Hepatocyte (in vitro differentiated cells): Measurements from ENCODE around the gene ARHGEF10L. TPM values are rescaled to one million over a fixed set of nuclear protein-coding genes. Genes with fewer than 3 reads are reported as not detected.

Source experiments
- DNase-seq: peaks from one replicate; pipeline ENCODE4 v3.0.0-alpha.2; 2016; ENCODE audit warnings: low spot score
- H2AFZ ChIP-seq: fragments of 200-600 bp; sonication (generic); 2 replicates; pipeline ENCODE4 v1.6.0; 2016; ENCODE audit warnings: antibody characterized with exemption, mild to moderate bottlenecking
- H3K27ac ChIP-seq: fragments of 200-600 bp; sonication (generic); 2 replicates; pipeline ENCODE4 v1.5.1; 2016; ENCODE audit warnings: mild to moderate bottlenecking
- H3K27me3 ChIP-seq: fragments of 200-600 bp; sonication (generic); 2 replicates; pipeline ENCODE4 v1.6.1; 2016
- H3K36me3 ChIP-seq: fragments of 200-600 bp; sonication (generic); replicated peaks from 2 replicates; pipeline ENCODE4 v1.5.1; 2016; ENCODE audit warnings: low read depth; ENCODE audit not compliant: insufficient read depth
- H3K4me1 ChIP-seq: fragments of 200-600 bp; sonication (generic); 2 replicates; pipeline ENCODE4 v1.5.1; 2016; ENCODE audit warnings: mild to moderate bottlenecking, moderate library complexity; ENCODE audit not compliant: insufficient read depth
- H3K4me2 ChIP-seq: fragments of 200-600 bp; sonication (generic); 2 replicates; pipeline ENCODE4 v1.6.0; 2016
- H3K4me3 ChIP-seq: fragments of 200-600 bp; sonication (generic); 2 replicates; pipeline ENCODE4 v1.5.1; 2016; ENCODE audit warnings: mild to moderate bottlenecking
- H3K79me2 ChIP-seq: fragments of 200-600 bp; sonication (generic); 2 replicates; pipeline ENCODE4 v1.6.0; 2017; ENCODE audit warnings: mild to moderate bottlenecking
- H3K9me2 ChIP-seq: fragments of 200-600 bp; sonication (generic); replicated peaks from 2 replicates; pipeline ENCODE4 v1.6.0; 2017; ENCODE audit warnings: mild to moderate bottlenecking; ENCODE audit not compliant: insufficient read depth
- H3K9me3 ChIP-seq: fragments of 200-600 bp; sonication (generic); 2 replicates; pipeline ENCODE4 v1.5.1; 2016; ENCODE audit warnings: low read depth, mild to moderate bottlenecking
- H4K20me1 ChIP-seq: fragments of 200-600 bp; sonication (generic); 2 replicates; pipeline ENCODE4 v1.6.0; 2016; ENCODE audit warnings: mild to moderate bottlenecking; ENCODE audit not compliant: insufficient read depth, poor library complexity, severe bottlenecking
- CTCF ChIP-seq: fragments of 200-600 bp; sonication (generic); IDR thresholded peaks from 2 replicates; pipeline ENCODE4 v1.5.1; 2016; ENCODE audit warnings: antibody characterized with exemption, mild to moderate bottlenecking; ENCODE audit not compliant: poor library complexity
- EZH2 ChIP-seq: fragments of 200-600 bp; sonication (generic); IDR thresholded peaks from 2 replicates; pipeline ENCODE4 v1.6.1; 2016; ENCODE audit warnings: antibody characterized with exemption, mild to moderate bottlenecking, borderline replicate concordance
- EZH2phosphoT487 ChIP-seq: fragments of 200-600 bp; sonication (generic); IDR thresholded peaks from one replicate; pipeline ENCODE4 v1.6.1; 2018; ENCODE audit warnings: antibody characterized with exemption, mild to moderate bottlenecking, low read depth, moderate library complexity; ENCODE audit not compliant: unreplicated experiment, severe bottlenecking
- WGBS: methylation state at CpG from one replicate; pipeline ENCODE4 v1.1.6; 2016; ENCODE audit warnings: low lambda C conversion rate; ENCODE audit errors: missing lambda C conversion rate; 5-methylcytosine and 5-hydroxymethylcytosine counted together
- polyA plus RNA-seq: library from polyadenylated mRNA; unstranded; fragments of >200 nt; fragmentation: Nextera tagmentation; extraction: Ambion mirVana; gene quantifications from 2 replicates; pipeline ENCODE4 v1.2.1, GENCODE V29; 2016
- total RNA-seq: library from RNA; depleted of rRNA; stranded (reverse); fragments of >200 nt; gene quantifications from 2 replicates; pipeline ENCODE4 v1.2.3, GENCODE V29; 2014

Gene ARHGEF10L
- total and polyA plus RNA-seq, 2 experiments from 2014 or later, result 40.4 to 48.3 TPM

- no peak for DNase-seq
- 90% methylated on average over 10 of the region's 10 CpGs for WGBS
- Histone ChIP-seq H4K20me1 (no peaks in the 10 kb centered on the region), H3K9me2 (no peaks in the 10 kb centered on the region), H3K79me2 (no peaks in the 10 kb centered on the region), H3K4me2 (no peak overlapping the region), H3K36me3 (no peaks in the 10 kb centered on the region), H3K27me3 (no peaks in the 10 kb centered on the region), H3K4me1 (no peaks in the 10 kb centered on the region), H2AFZ (no peak overlapping the region), H3K27ac (no peak overlapping the region), H3K9me3 (no peaks in the 10 kb centered on the region), H3K4me3 (no peak overlapping the region)
- TF ChIP-seq CTCF, result no peak
- no peak for TF ChIP-seq EZH2
- TF ChIP-seq EZH2phosphoT487, result no peak
Measured at GRCh38 chr1:17612831-17613230, 73.3 kb downstream of the ARHGEF10L start.

GRCh38 chr1:17614586-17614985 is 75.1 kb downstream of the ARHGEF10L start:
- no peak overlapping the region for H3K4me2 ChIP-seq
- no peak overlapping the region for H3K4me3 ChIP-seq
- no peaks in the 10 kb centered on the region for H3K36me3 ChIP-seq
- H3K79me2 ChIP-seq, result no peaks in the 10 kb centered on the region
- H3K9me3 ChIP-seq, result no peaks in the 10 kb centered on the region
- H3K27ac ChIP-seq, result no peak overlapping the region
- TF ChIP-seq CTCF (no peak), EZH2 (no peak), EZH2phosphoT487 (no peak)
- 96% methylated on average over 4 of the region's 4 CpGs for WGBS
- no peaks in the 10 kb centered on the region for H3K9me2 ChIP-seq
- no peak overlapping the region for H2AFZ ChIP-seq
- no peak for DNase-seq
- no peaks in the 10 kb centered on the region for H3K27me3 ChIP-seq
- no peaks in the 10 kb centered on the region for H4K20me1 ChIP-seq
- H3K4me1 ChIP-seq, result no peaks in the 10 kb centered on the region

GRCh38 chr1:17615157-17615556 is 75.7 kb downstream of the ARHGEF10L start:
- Histone ChIP-seq H3K4me3 (no peak overlapping the region), H3K9me3 (no peaks in the 10 kb centered on the region), H4K20me1 (no peaks in the 10 kb centered on the region), H3K79me2 (no peaks in the 10 kb centered on the region), H3K4me1 (no peaks in the 10 kb centered on the region), H2AFZ (no peak overlapping the region), H3K27me3 (no peaks in the 10 kb centered on the region), H3K27ac (no peak overlapping the region), H3K36me3 (no peaks in the 10 kb centered on the region), H3K4me2 (no peak overlapping the region), H3K9me2 (no peaks in the 10 kb centered on the region)
- no peak for TF ChIP-seq EZH2phosphoT487
- no peak for DNase-seq
- WGBS, result 96% methylated on average over 11 of the region's 11 CpGs

- WGBS, result 97% methylated on average over 9 of the region's 17 CpGs
- H3K4me3 ChIP-seq, result no peak overlapping the region
- H4K20me1 ChIP-seq, result no peaks in the 10 kb centered on the region
- no peak overlapping the region for H3K27ac ChIP-seq
- no peaks in the 10 kb centered on the region for H3K9me3 ChIP-seq
- no peaks in the 10 kb centered on the region for H3K27me3 ChIP-seq
- no peak overlapping the region for H2AFZ ChIP-seq
- H3K4me2 ChIP-seq, result no peak overlapping the region
- TF ChIP-seq EZH2, result no peak
- H3K36me3 ChIP-seq, result no peaks in the 10 kb centered on the region
- no peaks in the 10 kb centered on the region for H3K4me1 ChIP-seq
- no peaks in the 10 kb centered on the region for H3K9me2 ChIP-seq
- no peak for DNase-seq
- H3K79me2 ChIP-seq, result no peaks in the 10 kb centered on the region
Measured at GRCh38 chr1:17615959-17616358, 76.5 kb downstream of the ARHGEF10L start.
